NCI-H1105 (cell line): ENCODE data around the gene GAREM1.

Experiments used
- DNase-seq: peaks from one replicate; lab custom pipeline; 2025; lab: John Stamatoyannopoulos, UW

The GAREM1 gene

DNA sequence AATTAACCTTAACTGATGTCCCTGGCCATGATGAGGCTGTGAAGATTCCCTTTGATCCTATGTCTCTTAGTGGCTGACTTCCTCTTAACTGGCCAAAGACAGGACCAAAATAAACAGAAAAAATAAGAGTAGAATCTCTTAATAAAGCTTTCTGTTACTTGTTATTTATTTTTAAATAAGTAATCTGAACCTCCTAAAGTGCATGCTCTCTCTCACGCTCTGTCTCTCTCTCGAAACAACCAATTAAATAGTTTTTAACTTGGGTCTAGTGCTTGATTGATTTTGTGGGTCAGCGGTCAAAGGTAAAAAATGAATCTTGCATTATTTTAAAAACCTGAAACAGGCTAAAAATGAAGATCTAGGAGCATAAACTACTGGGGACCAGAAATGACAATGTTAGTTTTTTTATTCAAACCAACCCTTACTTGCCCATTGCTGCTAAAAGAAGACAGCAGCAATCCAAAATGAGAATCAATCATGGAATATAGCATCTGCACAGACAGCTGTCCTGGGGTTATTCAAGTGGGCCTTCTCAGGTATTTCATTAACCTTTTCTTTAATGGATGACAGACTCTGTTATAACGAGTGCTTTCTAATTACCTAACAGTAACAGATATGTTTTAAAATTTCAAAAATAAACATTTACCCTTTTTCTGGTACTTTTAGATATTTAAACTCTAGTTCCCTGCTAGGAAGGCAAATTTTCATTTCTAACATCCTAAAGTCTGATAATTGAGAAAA is 11.2 kb downstream of the GAREM1 start:
- DNase-seq, result no peak

DNA sequence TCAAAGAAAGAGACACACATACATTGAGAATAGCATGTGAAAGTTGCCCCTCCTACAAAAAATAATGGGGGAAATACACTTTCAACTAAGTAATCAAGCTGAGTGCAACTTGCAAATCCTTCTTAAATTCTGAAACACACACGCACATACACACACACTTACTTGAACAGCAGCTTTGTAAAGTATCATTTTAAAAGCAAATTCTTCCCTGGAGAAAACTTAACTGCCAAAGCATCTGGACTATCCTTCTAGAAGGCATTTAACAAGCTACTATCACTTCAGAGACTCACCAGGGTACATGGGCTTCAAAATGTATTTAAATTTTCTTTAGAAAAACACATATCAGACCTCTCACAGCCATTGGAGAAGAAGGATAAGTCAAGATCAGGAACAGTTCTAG is 15.3 kb downstream of the GAREM1 start:
- no peak for DNase-seq

- no peak for DNase-seq
Measured at GRCh38 chr18:32454593-32454992, 16.1 kb downstream of the GAREM1 start.

DNA sequence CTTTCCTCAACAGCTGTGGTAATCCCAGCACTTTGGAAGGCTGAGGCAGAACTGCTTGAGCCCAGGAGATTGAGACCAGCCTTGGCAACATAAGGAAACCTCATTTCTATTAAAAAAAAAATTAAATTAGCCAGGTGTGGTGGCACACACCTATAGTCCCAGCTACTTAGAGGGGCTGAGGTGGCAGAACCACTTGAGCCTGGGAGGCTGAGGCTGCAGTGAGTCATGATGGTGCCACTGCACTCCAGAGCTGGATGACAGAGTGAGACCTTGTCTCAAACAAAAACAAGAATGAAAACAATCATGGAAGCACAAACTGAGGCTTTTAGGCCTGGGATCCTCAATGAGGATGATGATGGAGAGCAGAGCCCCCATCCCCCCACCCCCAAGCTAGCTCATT is 19.8 kb downstream of the GAREM1 start:
- DNase-seq, result no peak

DNA sequence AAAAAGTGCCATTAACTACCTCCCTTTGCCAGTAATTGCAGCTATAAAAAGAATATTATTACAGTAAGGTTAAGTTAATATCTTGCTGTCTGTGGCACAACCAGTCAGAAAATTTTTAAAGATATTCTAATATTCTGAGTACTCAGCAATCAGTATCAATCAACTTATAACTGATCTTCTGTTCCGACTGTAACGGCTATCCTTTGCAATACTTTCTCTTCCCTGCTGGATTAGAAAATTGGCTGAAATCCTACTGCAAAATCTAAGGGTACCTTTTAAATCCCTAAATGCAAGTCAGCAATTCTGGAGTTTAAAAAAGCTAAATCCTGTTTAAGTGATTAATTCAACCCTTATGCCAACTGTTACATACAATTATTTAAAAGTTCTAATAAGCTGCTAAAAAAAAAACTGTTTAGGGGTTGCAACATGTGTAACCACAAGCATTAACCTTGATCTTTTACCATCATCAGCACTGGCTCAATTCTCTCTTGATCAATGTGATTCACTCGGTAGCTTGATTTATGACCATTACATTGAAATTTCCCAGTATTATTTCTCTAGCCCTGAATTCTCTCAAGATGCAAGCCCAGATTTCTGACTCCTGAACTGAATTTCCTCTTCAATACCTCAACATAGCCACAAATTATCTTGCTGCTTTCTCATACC is 20.5 kb downstream of the GAREM1 start:
- no peak for DNase-seq

GRCh38 chr18:32446780-32447179 is 23.9 kb downstream of the GAREM1 start:
- DNase-seq, result peak; percentile 25

GRCh38 chr18:32445846-32446245 is 24.8 kb downstream of the GAREM1 start:
- DNase-seq, result no peak

DNA sequence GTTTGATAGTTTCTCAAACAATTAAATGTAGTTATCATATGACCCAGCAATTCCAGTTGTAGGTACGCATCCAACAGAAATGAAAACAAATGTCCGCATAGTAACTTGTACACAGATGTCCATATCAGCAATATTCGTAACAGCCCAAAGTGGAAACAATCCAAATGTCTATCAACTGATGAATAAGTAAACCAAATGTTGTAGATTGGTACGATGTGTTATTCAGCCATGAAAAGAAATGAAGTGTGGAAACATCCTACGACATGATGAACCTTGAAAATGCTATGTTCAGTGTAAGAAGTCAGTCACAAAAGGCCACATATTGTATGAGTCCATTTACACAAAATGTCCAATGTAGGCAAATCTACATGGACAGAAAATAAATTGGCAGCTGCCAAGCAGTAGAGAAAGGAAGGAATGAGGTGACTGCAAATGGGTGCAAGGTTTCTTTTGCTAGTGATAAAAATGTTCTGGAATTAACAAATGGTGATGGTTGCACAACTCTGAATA is 26.9 kb downstream of the GAREM1 start:
- DNase-seq, result no peak

GRCh38 chr18:32443033-32443705 is 27.5 kb downstream of the GAREM1 start:
- DNase-seq, result no peak

- DNase-seq, result no peak
Measured at GRCh38 chr18:32442575-32442974, 28.1 kb downstream of the GAREM1 start.

DNA sequence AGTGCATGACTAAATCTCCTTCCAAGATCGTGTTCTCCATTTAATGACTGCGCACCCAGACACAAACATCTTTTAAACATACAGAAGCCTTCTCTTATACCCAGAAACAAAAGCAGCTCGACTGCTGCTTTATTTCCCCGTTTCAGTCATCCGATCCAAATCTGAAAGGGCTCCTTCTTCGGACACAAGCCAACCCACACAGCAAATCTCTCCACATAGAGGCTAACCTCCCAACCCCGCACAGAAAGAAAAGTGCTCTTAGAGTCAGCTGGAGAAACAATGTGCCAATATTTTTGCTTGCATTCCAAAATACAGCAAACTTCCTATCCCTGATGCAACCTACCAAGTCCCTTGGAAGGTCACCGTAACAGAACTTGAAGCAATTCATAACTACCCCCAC is 29.1 kb downstream of the GAREM1 start:
- no peak for DNase-seq

DNA sequence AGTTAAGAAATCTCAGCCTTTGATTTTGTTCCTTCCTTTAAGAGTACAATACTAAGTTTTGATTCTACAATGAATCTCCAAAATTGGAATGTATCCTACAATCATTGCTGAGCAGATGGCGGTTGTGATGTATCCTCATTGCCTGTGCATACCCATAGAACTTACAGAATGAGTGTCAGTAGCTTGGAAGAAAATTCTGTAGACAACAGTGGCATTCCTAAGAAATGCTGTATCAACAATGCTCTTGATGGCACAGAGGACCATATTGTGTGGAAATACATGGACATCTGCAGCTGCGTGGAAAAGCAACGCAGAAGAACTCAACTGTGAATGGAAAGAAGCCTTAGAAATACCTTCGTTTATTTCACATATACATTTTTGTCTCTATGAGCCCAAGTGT is 30.2 kb downstream of the GAREM1 start:
- no peak for DNase-seq

GRCh38 chr18:32439802-32440201 is 30.9 kb downstream of the GAREM1 start:
- no peak for DNase-seq

DNA sequence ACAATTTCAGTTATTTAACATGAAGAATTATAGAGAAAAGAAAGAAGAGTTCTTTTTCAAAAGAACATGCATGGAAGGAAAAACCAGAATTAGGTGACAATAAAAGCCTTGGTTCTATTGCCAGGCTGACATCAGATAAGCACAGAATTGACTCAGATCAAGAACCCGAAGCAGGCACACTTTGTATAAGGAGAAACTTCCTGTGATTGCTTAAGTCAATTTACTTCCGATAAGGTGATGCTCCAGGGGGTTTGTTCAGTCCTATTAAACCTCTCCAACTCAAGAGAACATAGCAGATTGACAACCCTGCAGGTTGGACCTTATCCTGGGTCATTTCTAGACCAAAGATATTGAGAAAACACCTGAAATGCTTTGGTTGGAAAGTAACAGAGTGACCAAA is 31.4 kb downstream of the GAREM1 start:
- no peak for DNase-seq

- no peak for DNase-seq
Measured at GRCh38 chr18:32438173-32438572, 32.5 kb downstream of the GAREM1 start.

DNA sequence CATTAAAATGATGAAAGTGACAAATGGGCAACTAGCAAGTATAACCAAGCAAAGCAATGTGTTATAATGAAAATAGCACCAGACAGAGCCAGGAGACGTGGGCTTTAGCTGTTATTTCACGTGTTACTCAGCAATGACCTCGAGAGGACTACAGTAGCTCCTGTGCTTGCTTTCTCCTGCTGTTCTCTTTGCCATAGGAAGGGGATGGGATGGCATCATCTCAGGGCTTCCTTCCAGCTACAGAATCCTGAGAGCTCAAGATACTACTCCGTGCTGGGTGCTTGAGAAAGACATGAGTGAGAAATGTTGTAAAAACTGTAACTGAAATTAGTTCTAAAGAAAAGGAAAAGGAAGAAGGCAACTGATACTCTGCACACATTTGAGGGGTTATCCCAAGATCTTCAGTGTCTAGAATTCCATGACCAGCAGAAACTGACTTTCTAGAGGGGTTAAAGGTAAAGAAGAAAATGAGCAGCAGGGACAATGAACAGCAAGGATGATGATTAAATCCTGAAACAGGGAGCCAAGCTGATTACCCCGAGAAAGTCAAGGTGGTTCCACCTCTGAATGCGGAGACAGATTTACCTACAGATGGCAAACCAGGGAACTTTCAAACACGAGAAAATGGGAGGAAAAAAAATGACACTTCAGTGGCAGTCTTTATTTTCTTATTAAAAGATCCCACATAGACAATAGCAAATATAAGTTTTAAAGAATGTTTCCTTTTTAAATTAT is 33.4 kb downstream of the GAREM1 start:
- DNase-seq, result no peak

DNA sequence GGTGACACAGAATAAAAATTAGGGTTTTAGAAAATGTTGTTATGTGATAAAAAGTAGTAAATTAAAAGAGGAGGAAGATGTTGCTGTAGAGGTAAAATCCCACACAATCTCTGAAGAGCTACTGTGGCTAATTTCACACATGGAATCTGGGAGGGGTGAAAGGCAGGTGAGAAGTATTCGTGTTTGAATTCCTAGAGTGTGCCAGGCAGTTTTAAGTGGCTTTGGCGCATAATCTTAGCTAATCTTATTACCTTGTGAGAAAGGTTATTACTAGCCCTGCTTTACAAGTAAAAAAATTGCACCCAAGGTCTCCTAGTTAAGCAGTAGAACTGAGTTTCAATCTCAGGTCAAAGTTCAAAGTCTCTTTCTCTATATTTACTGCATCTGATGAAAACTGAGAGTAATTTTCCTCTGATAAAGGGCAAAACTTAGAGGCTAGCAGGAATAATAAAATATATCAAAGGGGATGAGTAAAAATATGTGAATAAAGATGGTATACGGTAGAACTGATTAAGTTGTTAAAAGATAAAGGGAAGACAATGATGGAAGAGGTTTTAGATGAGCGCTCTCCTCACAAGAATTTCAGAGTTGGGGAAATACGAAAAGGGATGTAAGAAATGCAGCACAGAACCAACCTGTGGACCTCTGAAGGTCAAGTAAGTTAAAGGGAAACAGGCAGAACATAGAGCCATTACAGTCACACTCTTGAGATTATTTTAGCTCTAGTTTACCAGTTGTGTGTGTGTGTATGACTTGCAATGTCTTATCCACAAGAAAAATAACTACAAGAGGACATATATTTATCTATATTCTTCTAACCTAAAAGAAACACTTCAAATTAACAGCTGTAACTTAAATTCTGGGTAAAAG is 34.8 kb downstream of the GAREM1 start:
- DNase-seq, result no peak

DNA sequence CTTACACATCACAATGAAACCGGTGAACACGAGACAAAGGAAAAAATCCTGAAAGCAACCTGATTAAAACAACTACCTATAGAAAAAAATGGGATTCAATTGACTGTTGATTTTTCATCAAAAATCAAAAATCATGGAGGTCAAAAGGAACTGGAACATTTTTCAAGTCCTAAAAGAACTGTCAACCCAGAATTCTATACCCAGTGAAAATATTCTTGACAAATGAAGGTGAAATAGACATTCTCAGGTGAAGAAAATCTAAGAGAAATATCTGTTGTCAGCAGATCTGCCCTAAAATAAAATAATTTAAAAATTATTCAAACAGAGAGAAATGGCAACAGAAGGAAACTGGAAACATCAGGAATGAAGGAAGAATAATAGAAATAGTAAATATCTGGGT is 38.9 kb downstream of the GAREM1 start:
- no peak for DNase-seq

- DNase-seq, result no peak
Measured at GRCh38 chr18:32429402-32429801, 41.3 kb downstream of the GAREM1 start.

GRCh38 chr18:32427084-32427900 is 43.4 kb downstream of the GAREM1 start:
- DNase-seq, result no peak

GRCh38 chr18:32425466-32425865 is 45.2 kb downstream of the GAREM1 start:
- no peak for DNase-seq
